Calu3 (cell line): ENCODE measurements around the gene BRF1. TPM values are rescaled to one million over a fixed set of nuclear protein-coding genes. Genes with fewer than 3 reads are reported as not detected.

Source experiments
- BruUV-seq: library from RNA; stranded (reverse); fragments of 400-500 nt; replicated peaks from 2 replicates; lab custom pipeline; 2021; lab: Mats Ljungman, UMichigan
- CTCF ChIA-PET: fragments of 300-600 bp; sonication (Branson Sonifier 250); formaldehyde crosslinking; loops from one replicate; lab custom pipeline; 2022; ENCODE audit warnings: antibody characterized with exemption; lab: Charles Lee
- DNase-seq: peaks from one replicate; pipeline ENCODE4 v3.0.0; 2022
- H3K27ac Mint-ChIP-seq: one replicate; pipeline ENCODE4 v1.8.0; 2022; ENCODE audit warnings: mixed read lengths; ENCODE audit not compliant: unreplicated experiment
- H3K27me3 Mint-ChIP-seq: one replicate; pipeline ENCODE4 v1.8.0; 2022; ENCODE audit warnings: mixed read lengths; ENCODE audit not compliant: unreplicated experiment
- H3K36me3 Mint-ChIP-seq: one replicate; pipeline ENCODE4 v1.8.0; 2022; ENCODE audit warnings: mild to moderate bottlenecking, moderate library complexity, mixed read lengths; ENCODE audit not compliant: insufficient read depth, unreplicated experiment
- H3K4me1 Mint-ChIP-seq: one replicate; pipeline ENCODE4 v1.8.0; 2022; ENCODE audit warnings: mild to moderate bottlenecking, low read depth, mixed read lengths; ENCODE audit not compliant: unreplicated experiment
- H3K4me3 Mint-ChIP-seq: one replicate; pipeline ENCODE4 v1.8.0; 2022; ENCODE audit warnings: mild to moderate bottlenecking, low read depth, moderate library complexity, mixed read lengths; ENCODE audit not compliant: unreplicated experiment
- H3K9me3 Mint-ChIP-seq: one replicate; pipeline ENCODE4 v1.8.0; 2022; ENCODE audit warnings: low read depth, mixed read lengths; ENCODE audit not compliant: unreplicated experiment
- intact Hi-C: fragments of 100-400 bp; cut with micrococcal nuclease; formaldehyde crosslinking; loops from one replicate; pipeline ENCODE4 v1.10.0; 2022; ENCODE audit not compliant: unreplicated experiment
- total RNA-seq: library from RNA; stranded (reverse); gene quantifications from 2 replicates; pipeline ENCODE4 v1.2.3, GENCODE V29; 2022
- TF ChIP-seq, protein P1 (sequence below): fragments of 200-600 bp; IDR thresholded peaks from one replicate; pipeline ENCODE4 v1.8.0; 2022; ENCODE audit warnings: antibody characterized with exemption; ENCODE audit not compliant: unreplicated experiment

The BRF1 gene
- total RNA-seq, 1 experiment from 2014 or later = 38.4 TPM

DNA sequence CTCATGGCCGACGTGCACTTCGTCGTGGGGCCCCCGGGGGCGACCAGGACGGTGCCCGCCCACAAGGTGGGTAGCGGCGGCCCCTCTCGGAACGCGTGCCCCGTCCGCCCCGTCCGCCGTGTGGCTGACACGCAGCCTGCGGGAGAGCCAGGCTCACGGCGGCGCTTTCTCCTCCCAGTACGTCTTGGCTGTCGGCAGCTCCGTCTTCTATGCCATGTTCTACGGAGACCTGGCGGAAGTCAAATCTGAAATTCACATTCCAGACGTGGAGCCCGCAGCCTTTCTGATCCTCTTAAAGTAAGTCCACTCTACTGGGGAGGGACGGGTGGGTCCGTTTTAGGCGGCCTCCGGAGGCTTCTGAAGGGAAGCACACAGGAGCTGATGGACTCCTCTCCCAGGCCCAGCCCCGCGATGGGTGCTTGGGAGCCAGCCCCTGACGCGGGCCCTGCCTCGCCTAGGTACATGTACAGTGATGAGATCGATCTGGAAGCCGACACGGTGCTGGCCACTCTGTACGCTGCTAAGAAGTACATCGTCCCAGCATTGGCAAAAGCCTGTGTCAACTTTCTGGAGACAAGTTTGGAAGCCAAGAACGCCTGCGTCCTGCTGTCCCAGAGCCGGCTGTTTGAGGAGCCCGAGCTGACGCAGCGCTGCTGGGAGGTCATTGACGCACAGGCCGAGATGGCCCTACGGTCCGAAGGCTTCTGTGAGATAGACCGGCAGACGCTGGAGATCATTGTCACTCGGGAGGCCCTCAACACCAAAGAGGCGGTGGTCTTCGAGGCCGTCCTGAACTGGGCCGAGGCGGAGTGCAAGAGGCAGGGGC lies 51.4 kb downstream of the BRF1 start:
- CTCF ChIA-PET = no interaction called here
- peak overlapping the region; percentile 72 for H3K4me3 Mint-ChIP-seq
- H3K27ac Mint-ChIP-seq = peak overlapping the region; percentile 66
- TSS peak; percentile 65 for BruUV-seq
- intact Hi-C loops = no loop called here
- peaks cover 42% of the 10 kb centered on the region for H3K36me3 Mint-ChIP-seq
- H3K9me3 Mint-ChIP-seq = no peaks in the 10 kb centered on the region
- H3K4me1 Mint-ChIP-seq = no peaks in the 10 kb centered on the region
- TF ChIP-seq, protein P1, sequence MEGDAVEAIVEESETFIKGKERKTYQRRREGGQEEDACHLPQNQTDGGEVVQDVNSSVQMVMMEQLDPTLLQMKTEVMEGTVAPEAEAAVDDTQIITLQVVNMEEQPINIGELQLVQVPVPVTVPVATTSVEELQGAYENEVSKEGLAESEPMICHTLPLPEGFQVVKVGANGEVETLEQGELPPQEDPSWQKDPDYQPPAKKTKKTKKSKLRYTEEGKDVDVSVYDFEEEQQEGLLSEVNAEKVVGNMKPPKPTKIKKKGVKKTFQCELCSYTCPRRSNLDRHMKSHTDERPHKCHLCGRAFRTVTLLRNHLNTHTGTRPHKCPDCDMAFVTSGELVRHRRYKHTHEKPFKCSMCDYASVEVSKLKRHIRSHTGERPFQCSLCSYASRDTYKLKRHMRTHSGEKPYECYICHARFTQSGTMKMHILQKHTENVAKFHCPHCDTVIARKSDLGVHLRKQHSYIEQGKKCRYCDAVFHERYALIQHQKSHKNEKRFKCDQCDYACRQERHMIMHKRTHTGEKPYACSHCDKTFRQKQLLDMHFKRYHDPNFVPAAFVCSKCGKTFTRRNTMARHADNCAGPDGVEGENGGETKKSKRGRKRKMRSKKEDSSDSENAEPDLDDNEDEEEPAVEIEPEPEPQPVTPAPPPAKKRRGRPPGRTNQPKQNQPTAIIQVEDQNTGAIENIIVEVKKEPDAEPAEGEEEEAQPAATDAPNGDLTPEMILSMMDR = no peak
- H3K27me3 Mint-ChIP-seq = no peaks in the 10 kb centered on the region
- peak; percentile 16 for DNase-seq

DNA sequence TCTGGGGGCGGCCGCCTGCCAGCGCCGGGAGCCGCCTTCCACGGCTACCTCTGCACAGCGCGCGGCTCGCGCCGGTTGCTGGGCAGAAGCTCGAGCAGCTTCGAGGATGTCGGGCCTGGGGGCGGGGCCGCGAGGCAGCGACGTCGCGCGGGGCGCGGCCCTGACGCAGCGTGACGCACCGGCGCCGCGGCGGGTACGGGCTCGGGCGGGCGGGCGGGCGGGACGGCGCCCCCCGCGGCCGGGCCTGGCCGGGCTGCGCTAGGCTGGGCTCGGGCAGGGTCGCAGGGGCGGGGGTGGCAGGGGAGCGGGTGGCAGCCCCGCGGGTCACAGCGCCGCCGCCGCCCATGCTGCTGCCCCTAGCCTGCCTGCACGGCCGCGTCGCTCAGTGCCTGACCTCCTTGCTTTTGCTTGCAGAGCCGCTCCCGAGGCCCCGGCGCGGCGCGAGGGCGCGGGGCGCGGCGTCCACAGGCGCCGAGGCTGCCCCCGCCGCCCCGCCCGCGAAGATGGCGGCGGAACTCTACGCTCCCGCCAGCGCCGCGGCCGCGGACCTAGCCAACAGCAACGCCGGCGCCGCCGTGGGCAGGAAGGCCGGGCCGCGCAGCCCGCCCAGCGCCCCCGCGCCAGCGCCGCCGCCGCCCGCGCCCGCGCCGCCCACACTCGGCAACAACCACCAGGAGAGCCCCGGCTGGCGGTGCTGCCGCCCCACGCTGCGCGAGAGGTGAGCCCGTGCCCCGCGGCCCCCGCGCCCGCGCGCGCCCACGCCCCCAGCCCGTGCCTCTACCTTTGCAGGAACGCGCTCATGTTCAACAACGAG lies 52.2 kb downstream of the BRF1 start, which contains the start of gene BTBD6:
TSS of gene BTBD6 (plus strand) at position 166 of the 814 bp plus-strand sequence. CDS start at position 345, 179 bp downstream.
- peaks cover 37% of the 10 kb centered on the region for H3K36me3 Mint-ChIP-seq
- no peaks in the 10 kb centered on the region for H3K27me3 Mint-ChIP-seq
- CTCF ChIA-PET = no interaction called here
- H3K4me3 Mint-ChIP-seq = peak within 1 kb of the TSS; percentile 72
- intact Hi-C loops = no loop called here
- no TSS peak for BruUV-seq
- TF ChIP-seq, protein P1 = no peak
- no peaks in the 10 kb centered on the region for H3K9me3 Mint-ChIP-seq
- DNase-seq = peak; percentile 92
- no peaks in the 10 kb centered on the region for H3K4me1 Mint-ChIP-seq
- peak within 1 kb of the TSS; percentile 66 for H3K27ac Mint-ChIP-seq

DNA sequence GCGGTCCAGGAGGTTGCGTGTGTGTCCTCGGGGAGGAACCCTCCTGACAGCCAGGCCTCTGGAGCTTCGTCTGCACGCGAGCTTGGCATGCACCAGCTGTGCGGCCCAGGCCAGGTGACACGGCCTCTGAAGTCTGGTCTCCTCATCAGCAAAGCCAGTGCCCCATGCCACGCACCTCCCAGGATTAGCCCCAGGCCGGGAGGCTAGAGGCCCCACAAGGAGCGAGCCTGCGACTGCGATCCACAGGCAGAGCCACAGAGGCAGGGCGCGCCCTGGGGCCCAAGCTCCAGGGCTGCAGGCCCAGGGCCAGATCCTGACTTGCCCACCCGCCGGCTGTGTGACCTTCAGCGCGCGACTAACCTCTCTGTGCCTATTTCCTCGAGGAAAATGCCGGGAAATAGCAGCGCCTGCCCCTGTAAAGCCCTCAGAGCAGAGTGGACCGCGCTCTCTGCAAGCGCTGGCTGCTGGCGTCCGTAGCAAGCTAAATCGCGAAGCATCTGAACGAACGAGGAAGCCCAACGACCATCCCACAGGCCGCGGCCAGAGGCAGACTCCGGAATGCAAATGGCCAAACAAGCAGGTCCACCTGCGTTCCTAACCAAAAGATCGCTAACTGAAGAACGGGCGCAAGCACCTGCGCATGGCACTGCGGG lies 53.0 kb downstream of the BRF1 start:
- TF ChIP-seq, protein P1 = no peak
- no peak overlapping the region for H3K27ac Mint-ChIP-seq

DNA sequence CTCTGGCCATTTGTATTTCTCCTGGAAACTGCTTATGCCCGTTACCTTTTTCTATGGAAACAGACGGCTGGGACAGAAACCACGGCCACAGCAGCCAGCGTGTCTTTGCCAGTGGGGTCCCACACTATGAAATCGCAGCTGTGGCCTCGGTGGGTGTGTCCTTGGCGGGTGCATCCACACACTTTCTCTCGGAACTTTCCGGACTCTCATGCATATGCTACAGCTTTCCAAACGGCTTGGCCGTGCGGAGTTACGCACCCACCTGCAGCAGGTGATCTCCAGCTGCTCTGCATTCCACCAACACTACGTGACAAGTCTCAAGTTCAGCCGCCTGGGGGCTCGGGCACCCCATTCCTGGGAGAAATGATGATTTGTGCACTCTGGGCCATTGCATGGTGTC lies 53.8 kb downstream of the BRF1 start:
- no peaks in the 10 kb centered on the region for H3K9me3 Mint-ChIP-seq
- TF ChIP-seq, protein P1 = no peak
- no peak for DNase-seq
- CTCF ChIA-PET = no interaction called here
- BruUV-seq = TSS peak; percentile 40
- H3K4me3 Mint-ChIP-seq = peak overlapping the region; percentile 72
- no peaks in the 10 kb centered on the region for H3K4me1 Mint-ChIP-seq
- no peaks in the 10 kb centered on the region for H3K27me3 Mint-ChIP-seq
- peaks cover 36% of the 10 kb centered on the region for H3K36me3 Mint-ChIP-seq
- intact Hi-C loops = no loop called here
- H3K27ac Mint-ChIP-seq = no peak overlapping the region

More for the DNA sequence above, 53.0 kb downstream of the BRF1 start:
- intact Hi-C loops = no loop called here
- Mint-ChIP-seq H3K36me3 (peaks cover 36% of the 10 kb centered on the region), H3K4me3 (peak overlapping the region; percentile 72), H3K27me3 (no peaks in the 10 kb centered on the region), H3K9me3 (no peaks in the 10 kb centered on the region), H3K4me1 (no peaks in the 10 kb centered on the region)
- no TSS peak for BruUV-seq
- no peak for DNase-seq
- CTCF ChIA-PET = no interaction called here
